Liver (tissue), 9 donors: Measurements from ENCODE around the gene LENEP. TPM values are rescaled to one million over a fixed set of nuclear protein-coding genes. Genes with fewer than 3 reads are reported as not detected.
A peak's percentile ranks its signal among the peaks of the same experiment; 100 is the strongest.

Source experiments
- DNase-seq: peaks from one replicate; pipeline ENCODE4 v3.0.0-alpha.2; 2017; ENCODE audit warnings: low spot score
- H3K27ac ChIP-seq, 2 donors: one replicate each; pipeline ENCODE4 v1.7.0; 2013; ENCODE audit warnings: inconsistent platforms in 2 of 2, low read length in 2 of 2, control low read depth in 1 of 2, low read depth in 1 of 2, mild to moderate bottlenecking in 1 of 2
- H3K27me3 ChIP-seq, 4 donors: one replicate each; pipeline versions ENCODE4 v1.6.1 to v1.7.0; 2013; ENCODE audit warnings: low read length in 3 of 4, inconsistent platforms in 1 of 4, mild to moderate bottlenecking in 1 of 4, moderate library complexity in 1 of 4; ENCODE audit not compliant: control insufficient read depth in 4 of 4, insufficient read depth in 4 of 4
- H3K36me3 ChIP-seq, 4 donors: one replicate each; pipeline versions ENCODE4 v1.6.1 to v1.7.0; 2013; ENCODE audit warnings: low read length in 3 of 4, mild to moderate bottlenecking in 3 of 4, low read depth in 1 of 4, moderate library complexity in 1 of 4; ENCODE audit not compliant: control insufficient read depth in 4 of 4, insufficient read depth in 3 of 4
- H3K4me1 ChIP-seq, 4 donors: one replicate each; pipeline versions ENCODE4 v1.6.1 to v1.7.0; 2013; ENCODE audit warnings: low read length in 3 of 4, mild to moderate bottlenecking in 3 of 4, moderate library complexity in 1 of 4; ENCODE audit not compliant: control insufficient read depth in 4 of 4, insufficient read depth in 4 of 4
- H3K4me3 ChIP-seq, 3 donors: one replicate each; pipeline versions ENCODE4 v1.6.1 to v1.7.0; 2013; ENCODE audit warnings: low read length in 3 of 3, control low read depth in 1 of 3, low read depth in 1 of 3, mild to moderate bottlenecking in 1 of 3
- H3K9ac ChIP-seq, 2 donors: one replicate each; pipeline ENCODE4 v1.7.0; 2013; ENCODE audit warnings: low read length in 2 of 2, mild to moderate bottlenecking in 2 of 2, moderate library complexity in 2 of 2, control low read depth in 1 of 2, low read depth in 1 of 2
- H3K9me3 ChIP-seq, 4 donors: one replicate each; pipeline versions ENCODE4 v1.6.1 to v1.7.0; 2013; ENCODE audit warnings: low read length in 3 of 4; ENCODE audit not compliant: control insufficient read depth in 4 of 4
- EGR1 ChIP-seq, 2 donors: IDR thresholded peaks; 2 replicates each; pipeline ENCODE4 v1.6.1; 2016 to 2018; ENCODE audit warnings: antibody characterized with exemption in 2 of 2, low read depth in 2 of 2
- FOXA1 ChIP-seq: IDR thresholded peaks from 2 replicates; pipeline ENCODE4 v1.6.1; 2016; ENCODE audit warnings: antibody characterized with exemption
- FOXA2 ChIP-seq: IDR thresholded peaks from 2 replicates; pipeline ENCODE4 v1.6.1; 2016; ENCODE audit warnings: antibody characterized with exemption
- GABPA ChIP-seq, 2 donors: IDR thresholded peaks in 1 of 2; conservative IDR thresholded peaks in 1 of 2; 2 replicates each; pipeline ENCODE4 v1.6.1; 2016; ENCODE audit warnings: antibody characterized with exemption in 2 of 2, mild to moderate bottlenecking in 1 of 2, moderate library complexity in 1 of 2
- HNF4A ChIP-seq, 2 donors: conservative IDR thresholded peaks; 2 replicates each; pipeline ENCODE4 v1.6.1; 2016; ENCODE audit warnings: antibody characterized with exemption in 2 of 2, mild to moderate bottlenecking in 2 of 2
- HNF4G ChIP-seq: IDR thresholded peaks from 2 replicates; pipeline ENCODE4 v1.6.1; 2016; ENCODE audit warnings: antibody characterized with exemption
- JUND ChIP-seq, 2 donors: IDR thresholded peaks; 2 replicates each; pipeline ENCODE4 v1.6.1; 2016; ENCODE audit warnings: antibody characterized with exemption in 2 of 2
- MAX ChIP-seq: IDR thresholded peaks from 2 replicates; pipeline ENCODE4 v1.6.1; 2016; ENCODE audit warnings: antibody characterized with exemption
- NR2F2 ChIP-seq: IDR thresholded peaks from 2 replicates; pipeline ENCODE4 v1.6.1; 2016; ENCODE audit warnings: antibody characterized with exemption
- RAD21 ChIP-seq, 2 donors: IDR thresholded peaks; 2 replicates each; pipeline ENCODE4 v1.6.1; 2016; ENCODE audit warnings: antibody characterized with exemption in 2 of 2, mild to moderate bottlenecking in 2 of 2
- RXRA ChIP-seq, 2 donors: IDR thresholded peaks; 2 replicates each; pipeline ENCODE4 v1.6.1; 2017 to 2018; ENCODE audit warnings: antibody characterized with exemption in 2 of 2, mild to moderate bottlenecking in 1 of 2
- SP1 ChIP-seq: IDR thresholded peaks from 2 replicates; pipeline ENCODE4 v1.6.1; 2018; ENCODE audit warnings: antibody characterized with exemption, mild to moderate bottlenecking
- TAF1 ChIP-seq: conservative IDR thresholded peaks from 2 replicates; pipeline ENCODE4 v1.6.1; 2016; ENCODE audit warnings: antibody characterized with exemption, mild to moderate bottlenecking
- YY1 ChIP-seq: IDR thresholded peaks from 2 replicates; pipeline ENCODE4 v1.6.1; 2016; ENCODE audit warnings: antibody characterized with exemption, mild to moderate bottlenecking
- ZBTB33 ChIP-seq: IDR thresholded peaks from 2 replicates; pipeline ENCODE4 v1.6.1; 2016; ENCODE audit warnings: antibody characterized with exemption
- WGBS: extraction: QIAGEN DNeasy Blood & Tissue Kit; methylation state at CpG from one replicate; pipeline ENCODE4 v1.1.7; 2013; 5-methylcytosine and 5-hydroxymethylcytosine counted together
- polyA plus RNA-seq, 2 donors: library from polyadenylated mRNA; stranded (reverse) in 1 of 2; unstranded in 1 of 2; fragments of 200-250 nt in 1 of 2; fragments of >200 nt in 1 of 2; fragmentation: Nextera tagmentation in 1 of 2; extraction: Ambion mirVana in 1 of 2; gene quantifications; one replicate each; pipeline versions ENCODE4 v1.2.1 to v1.2.3, GENCODE V29; 2013 to 2015
- total RNA-seq, 2 donors: library from RNA; depleted of rRNA; stranded (reverse); fragments of >200 nt; gene quantifications; one replicate each; pipeline ENCODE4 v1.2.3, GENCODE V29; 2014
- TF ChIP-seq, protein P1 (sequence below): IDR thresholded peaks from 2 replicates; pipeline ENCODE4 v1.6.1; 2016; ENCODE audit warnings: antibody characterized with exemption
- TF ChIP-seq, protein P2 (sequence below): IDR thresholded peaks from 2 replicates; pipeline ENCODE4 v1.6.1; 2016; ENCODE audit warnings: antibody characterized with exemption, mild to moderate bottlenecking
- TF ChIP-seq, protein P3 (sequence below): fragments of 150-350 bp; IDR thresholded peaks from 2 replicates; pipeline ENCODE4 v1.5.1; 2017; ENCODE audit warnings: improper control_type of control experiment, low read depth, low read length; ENCODE audit not compliant: missing input control
- donor health status: healthy.
- donor health status: healthy.
- donor health status: healthy.
- donor health status: healthy.
- donor health status: healthy.

The LENEP gene
- total and polyA plus RNA-seq, 4 donors, result 0.42 TPM; not detected in 3

DNA sequence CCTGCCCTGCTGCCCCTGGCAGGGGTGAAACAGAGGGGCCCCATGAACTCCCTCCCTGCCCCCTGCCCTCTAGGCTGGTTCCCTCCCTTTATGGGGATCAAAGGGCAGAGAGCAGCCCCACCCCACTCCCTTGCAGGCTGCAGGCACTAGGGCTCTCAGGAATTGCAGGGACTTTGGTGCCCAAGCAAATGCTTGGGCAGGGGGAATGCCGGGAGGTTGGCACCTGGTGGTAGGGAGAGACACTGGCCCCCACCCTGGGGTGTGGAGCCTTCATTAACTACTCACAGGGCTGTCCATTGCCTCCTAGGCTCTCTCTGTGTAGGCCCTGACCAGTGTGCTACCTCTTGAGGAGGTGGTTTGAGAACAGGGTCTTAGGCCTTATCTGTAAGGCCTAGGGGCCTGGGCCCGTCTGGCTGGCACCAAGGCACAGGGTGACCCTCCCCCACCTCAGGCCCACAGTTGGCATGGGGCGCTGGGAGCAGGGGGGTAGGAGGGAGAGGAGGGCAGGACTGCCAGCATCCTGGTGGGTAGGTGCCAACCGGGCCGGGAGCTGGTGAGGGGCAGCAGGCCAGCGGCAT lies 14.0 kb downstream of the LENEP start:
- Histone ChIP-seq H3K4me3 (peak overlapping the region in 1 of 3 donors; percentile 9), H3K27me3 (no peaks in the 10 kb centered on the region), H3K9ac (peak overlapping the region in 1 of 2 donors; percentile 51), H3K9me3 (no peaks in the 10 kb centered on the region), H3K27ac (peak overlapping the region; percentile 87 to 99), H3K4me1 (peaks cover 57 to 82% (median 72%) of the 10 kb centered on the region in 4 donors), H3K36me3 (no peaks in the 10 kb centered on the region)
- DNase-seq, result no peak
- TF ChIP-seq SP1 (peak; percentile 54), YY1 (no peak), JUND (IDR thresholded peaks at IDR 0.05) (no peak), EGR1 (IDR thresholded peaks at IDR 0.05; ENCODE audit: low read depth in 2 of 2) (no peak), FOXA1 (no peak), RAD21 (IDR thresholded peaks at IDR 0.05) (peak in 1 of 2 donors; percentile 22), HNF4A (conservative IDR thresholded peaks at IDR 0.05) (peak; percentile 76 to 78), RXRA (IDR thresholded peaks at IDR 0.05) (peak; percentile 34 to 60), NR2F2 (no peak), FOXA2 (no peak), HNF4G (peak; percentile 42), ZBTB33 (no peak), GABPA (IDR thresholded peaks at IDR 0.05 in 1 of 2, conservative IDR thresholded peaks at IDR 0.05 in 1 of 2) (no peak), TAF1 (no peak), MAX (no peak)
- TF ChIP-seq, protein P1, sequence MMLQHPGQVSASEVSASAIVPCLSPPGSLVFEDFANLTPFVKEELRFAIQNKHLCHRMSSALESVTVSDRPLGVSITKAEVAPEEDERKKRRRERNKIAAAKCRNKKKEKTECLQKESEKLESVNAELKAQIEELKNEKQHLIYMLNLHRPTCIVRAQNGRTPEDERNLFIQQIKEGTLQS, result no peak
- TF ChIP-seq, protein P2, sequence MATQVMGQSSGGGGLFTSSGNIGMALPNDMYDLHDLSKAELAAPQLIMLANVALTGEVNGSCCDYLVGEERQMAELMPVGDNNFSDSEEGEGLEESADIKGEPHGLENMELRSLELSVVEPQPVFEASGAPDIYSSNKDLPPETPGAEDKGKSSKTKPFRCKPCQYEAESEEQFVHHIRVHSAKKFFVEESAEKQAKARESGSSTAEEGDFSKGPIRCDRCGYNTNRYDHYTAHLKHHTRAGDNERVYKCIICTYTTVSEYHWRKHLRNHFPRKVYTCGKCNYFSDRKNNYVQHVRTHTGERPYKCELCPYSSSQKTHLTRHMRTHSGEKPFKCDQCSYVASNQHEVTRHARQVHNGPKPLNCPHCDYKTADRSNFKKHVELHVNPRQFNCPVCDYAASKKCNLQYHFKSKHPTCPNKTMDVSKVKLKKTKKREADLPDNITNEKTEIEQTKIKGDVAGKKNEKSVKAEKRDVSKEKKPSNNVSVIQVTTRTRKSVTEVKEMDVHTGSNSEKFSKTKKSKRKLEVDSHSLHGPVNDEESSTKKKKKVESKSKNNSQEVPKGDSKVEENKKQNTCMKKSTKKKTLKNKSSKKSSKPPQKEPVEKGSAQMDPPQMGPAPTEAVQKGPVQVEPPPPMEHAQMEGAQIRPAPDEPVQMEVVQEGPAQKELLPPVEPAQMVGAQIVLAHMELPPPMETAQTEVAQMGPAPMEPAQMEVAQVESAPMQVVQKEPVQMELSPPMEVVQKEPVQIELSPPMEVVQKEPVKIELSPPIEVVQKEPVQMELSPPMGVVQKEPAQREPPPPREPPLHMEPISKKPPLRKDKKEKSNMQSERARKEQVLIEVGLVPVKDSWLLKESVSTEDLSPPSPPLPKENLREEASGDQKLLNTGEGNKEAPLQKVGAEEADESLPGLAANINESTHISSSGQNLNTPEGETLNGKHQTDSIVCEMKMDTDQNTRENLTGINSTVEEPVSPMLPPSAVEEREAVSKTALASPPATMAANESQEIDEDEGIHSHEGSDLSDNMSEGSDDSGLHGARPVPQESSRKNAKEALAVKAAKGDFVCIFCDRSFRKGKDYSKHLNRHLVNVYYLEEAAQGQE, result no peak
- TF ChIP-seq, protein P3, sequence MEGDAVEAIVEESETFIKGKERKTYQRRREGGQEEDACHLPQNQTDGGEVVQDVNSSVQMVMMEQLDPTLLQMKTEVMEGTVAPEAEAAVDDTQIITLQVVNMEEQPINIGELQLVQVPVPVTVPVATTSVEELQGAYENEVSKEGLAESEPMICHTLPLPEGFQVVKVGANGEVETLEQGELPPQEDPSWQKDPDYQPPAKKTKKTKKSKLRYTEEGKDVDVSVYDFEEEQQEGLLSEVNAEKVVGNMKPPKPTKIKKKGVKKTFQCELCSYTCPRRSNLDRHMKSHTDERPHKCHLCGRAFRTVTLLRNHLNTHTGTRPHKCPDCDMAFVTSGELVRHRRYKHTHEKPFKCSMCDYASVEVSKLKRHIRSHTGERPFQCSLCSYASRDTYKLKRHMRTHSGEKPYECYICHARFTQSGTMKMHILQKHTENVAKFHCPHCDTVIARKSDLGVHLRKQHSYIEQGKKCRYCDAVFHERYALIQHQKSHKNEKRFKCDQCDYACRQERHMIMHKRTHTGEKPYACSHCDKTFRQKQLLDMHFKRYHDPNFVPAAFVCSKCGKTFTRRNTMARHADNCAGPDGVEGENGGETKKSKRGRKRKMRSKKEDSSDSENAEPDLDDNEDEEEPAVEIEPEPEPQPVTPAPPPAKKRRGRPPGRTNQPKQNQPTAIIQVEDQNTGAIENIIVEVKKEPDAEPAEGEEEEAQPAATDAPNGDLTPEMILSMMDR, result no peak
- 28% methylated on average over 6 of the region's 6 CpGs for WGBS
